Islet of Langerhans (tissue), 1 donor: Measurements from ENCODE around the gene C13orf46.
"Not testable (repeated sequence)": the region's sequence is repeated elsewhere in the genome, so short reads cannot be mapped to it uniquely, and the experiment has no call there.

Experiments
- FAIRE-seq: peaks from one replicate; lab custom pipeline; 2011; peaks lifted over from hg19 to GRCh38; lab: Jason Lieb, UNC

C13orf46 gene

GRCh38 chr13:113973218-113974164 lies at the start of gene C13orf46:
TSS of gene C13orf46 (minus strand) at chr13:113974076. CDS start at chr13:113973997, 79 bp downstream.
- FAIRE-seq: no peak

- FAIRE-seq: no peak
These were observed 49.0 kb upstream of the C13orf46 start for GRCh38 chr13:114022876-114023275.

GRCh38 chr13:114022309-114022669 lies 48.4 kb upstream of the C13orf46 start:
- FAIRE-seq: no peak

DNA sequence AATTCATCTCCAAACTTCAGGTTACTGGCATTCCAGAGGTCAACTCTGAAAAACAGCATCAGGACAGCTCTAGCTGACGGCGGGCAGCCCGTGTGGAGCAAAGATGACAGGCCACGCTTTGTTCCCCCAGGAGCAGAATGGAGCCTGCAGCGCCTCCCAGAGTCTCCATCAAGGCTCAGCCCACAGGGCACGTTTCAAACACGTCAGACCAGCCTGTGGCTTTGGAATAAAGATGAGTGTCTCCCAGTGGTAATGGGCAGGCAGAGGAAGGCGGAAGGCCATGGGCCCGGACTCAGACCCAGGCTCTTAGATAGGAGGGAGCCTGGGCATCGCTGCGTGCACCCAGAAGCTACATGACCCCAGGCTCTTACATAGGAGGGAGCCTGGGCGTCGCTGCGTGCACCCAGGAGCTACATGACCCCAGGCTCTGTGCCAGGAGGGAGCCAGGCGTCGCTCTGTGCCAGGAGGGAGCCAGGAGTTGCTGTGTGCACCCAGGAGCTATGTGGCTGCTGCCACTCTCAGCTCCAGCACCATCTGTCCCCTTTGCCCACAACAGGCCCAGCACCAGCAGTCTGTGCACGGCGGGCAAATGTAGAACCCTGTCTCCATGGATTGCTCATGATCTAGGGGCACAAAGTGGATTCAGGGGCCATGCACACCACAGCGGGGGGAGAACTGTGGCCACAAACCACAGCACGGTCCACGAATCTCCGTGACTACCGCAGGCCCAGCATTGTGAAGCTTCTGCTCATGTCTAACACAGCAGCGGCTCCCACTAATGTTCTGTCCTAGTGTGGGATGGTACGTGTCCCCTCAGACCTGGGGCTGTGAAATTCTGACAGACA lies 47.8 kb upstream of the C13orf46 start:
- FAIRE-seq: no peak

DNA sequence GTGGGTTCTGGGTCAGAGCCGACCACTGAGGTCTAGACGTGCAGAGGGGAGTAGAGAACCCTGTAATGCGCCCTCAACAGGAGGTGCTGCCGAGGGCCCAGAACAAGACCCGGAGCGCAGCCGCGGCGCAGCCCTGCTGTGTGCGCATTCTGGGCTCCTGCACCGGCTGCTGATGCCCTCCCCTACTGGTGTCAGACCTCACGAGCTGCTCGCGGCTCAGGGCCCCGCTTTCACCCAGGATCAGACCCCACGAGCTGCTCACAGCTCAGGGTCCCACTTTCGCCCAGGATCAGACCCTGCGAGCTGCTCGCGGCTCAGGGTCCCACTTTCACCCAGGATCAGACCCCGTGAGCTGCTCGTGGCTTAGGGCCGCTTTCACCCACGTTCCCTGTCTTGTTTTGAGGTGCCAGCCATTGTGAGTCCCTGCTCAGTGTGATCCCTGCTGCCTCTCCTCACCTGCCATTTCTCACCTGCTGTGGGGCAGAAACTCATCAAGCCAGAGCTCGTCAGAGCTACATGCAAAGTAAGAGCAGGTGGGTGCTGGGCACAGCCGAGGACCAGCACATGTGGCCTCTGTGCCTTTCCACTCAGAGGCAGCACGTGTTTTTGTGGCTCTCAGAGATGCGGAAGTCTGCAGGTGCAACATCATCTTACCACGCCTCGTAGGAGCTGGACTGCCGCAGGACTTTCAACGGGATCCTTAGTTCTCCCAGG lies 47.0 kb upstream of the C13orf46 start:
- no peak for FAIRE-seq

DNA sequence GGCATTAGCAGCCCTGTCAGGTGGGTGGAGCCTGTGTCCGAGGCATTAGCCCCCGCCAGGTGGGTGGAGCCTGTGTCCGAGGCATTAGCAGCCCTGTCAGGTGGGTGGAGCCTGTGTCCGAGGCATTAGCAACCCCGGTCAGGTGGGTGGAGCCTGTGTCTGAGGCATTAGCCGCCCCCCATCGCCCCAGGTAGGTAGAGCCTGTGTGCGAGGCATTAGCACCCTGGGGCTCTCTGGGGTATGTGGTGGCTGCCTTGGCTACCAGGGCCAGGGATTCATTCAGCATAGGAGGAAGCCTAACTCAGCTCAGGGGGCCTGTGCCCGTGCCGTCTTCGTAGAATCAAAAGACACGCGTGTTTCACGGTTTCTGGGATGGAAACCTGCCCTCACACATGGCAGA lies 46.3 kb upstream of the C13orf46 start:
- FAIRE-seq: not testable (repeated sequence)

GRCh38 chr13:114019367-114019766 lies 45.5 kb upstream of the C13orf46 start:
- FAIRE-seq: no peak

- FAIRE-seq: no peak
These were observed 44.7 kb upstream of the C13orf46 start for GRCh38 chr13:114018461-114019055.

DNA sequence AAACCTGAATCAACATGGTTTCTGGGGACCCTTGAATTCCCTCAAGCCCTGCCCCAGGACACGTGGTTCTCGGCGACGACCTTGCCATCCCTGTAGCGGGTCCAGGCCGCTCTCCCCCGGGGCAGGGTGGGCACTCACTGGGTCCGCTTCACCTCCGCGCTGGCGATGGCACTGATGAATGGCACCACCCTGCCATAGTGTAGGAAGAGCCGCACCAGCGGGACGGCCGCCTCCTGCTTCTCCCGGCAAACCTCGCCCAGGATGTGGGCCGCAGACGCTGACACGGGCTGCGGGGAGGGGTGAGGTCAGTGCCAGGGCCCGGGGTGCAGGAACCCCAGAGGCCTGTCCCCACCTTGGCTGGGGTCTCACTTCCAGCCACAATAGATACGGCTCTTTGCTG lies 44.1 kb upstream of the C13orf46 start:
- no peak for FAIRE-seq

GRCh38 chr13:114017028-114017630 lies 43.3 kb upstream of the C13orf46 start:
- no peak for FAIRE-seq

- FAIRE-seq: no peak
These were observed 42.6 kb upstream of the C13orf46 start for GRCh38 chr13:114016321-114017027.

GRCh38 chr13:114015969-114016295 lies 42.1 kb upstream of the C13orf46 start:
- no peak for FAIRE-seq

- no peak for FAIRE-seq
These were observed 41.5 kb upstream of the C13orf46 start for GRCh38 chr13:114015111-114015968.

DNA sequence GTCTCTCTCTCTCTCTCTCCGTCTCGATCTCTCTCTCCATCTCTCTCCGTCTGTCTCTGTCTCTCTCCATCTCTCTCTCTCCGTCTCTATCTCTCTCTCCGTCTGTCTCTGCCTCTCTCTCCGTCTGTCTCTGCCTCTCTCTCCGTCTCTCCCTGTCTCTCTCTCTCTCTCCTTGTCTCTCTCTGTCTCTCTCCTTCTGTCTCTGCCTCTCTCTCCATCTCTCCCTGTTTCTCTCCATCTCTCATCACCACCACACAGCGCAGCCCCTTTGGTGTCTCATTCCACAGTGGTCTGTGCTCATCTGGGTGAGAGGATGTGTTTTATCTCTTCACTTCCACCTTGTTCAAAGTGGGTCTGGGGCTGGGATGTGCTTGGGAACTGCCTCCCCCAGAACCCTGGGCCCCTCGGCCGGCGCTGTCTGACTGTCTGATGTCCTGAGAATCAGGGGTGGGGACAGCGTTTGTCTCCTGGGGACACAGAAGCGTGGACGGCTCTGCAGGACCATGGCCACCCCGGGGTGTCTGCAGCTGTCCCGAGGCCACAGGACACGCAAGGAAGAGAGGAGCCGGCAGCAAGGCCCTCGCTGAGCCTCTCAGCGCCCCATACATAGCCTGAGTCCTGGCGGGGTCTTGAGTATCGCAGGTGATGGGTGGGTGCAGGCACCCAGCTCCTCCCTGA lies 40.2 kb upstream of the C13orf46 start:
- no peak for FAIRE-seq

DNA sequence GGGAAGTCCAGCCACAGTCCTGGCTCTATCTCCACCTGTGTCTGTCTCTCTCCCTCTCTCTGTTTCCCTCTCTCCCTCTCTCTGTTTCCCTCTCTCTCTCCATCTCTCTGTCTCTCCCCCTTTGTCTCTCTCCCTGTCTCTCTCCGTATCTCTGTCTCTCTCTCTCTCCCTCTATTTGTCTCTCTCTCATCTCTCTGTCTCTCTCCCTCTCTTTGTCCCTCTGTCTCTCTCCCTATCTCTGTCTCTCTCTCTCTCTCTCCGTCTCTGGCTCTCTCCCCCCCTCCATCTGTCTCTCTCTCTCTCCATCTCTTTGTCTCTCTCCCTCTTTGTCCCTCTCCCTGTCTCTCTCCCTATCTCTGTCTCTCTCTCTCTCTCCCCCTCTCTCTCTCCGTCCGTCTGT lies 39.5 kb upstream of the C13orf46 start:
- FAIRE-seq: no peak

DNA sequence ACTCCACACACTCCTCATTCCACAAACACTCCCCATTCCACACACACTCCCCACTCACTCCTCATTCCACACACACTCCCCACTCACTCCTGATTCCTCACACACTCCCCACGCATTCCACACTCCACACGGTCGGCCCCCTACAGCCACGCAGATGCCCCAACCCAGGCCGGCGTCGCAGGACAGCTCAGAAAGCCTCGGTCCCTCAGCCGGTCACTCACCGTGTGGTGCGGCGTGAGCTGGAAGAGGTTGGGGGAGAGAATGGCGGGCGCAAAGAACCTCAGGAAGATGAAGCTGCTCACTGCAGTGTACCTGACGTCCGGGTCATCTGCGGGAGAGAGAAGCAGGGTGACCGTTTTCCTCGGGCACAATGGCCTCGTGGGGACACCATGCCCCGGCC lies 39.0 kb upstream of the C13orf46 start:
- no peak for FAIRE-seq

- FAIRE-seq: no peak
These were observed 38.3 kb upstream of the C13orf46 start for GRCh38 chr13:114012141-114012540.

- no peak for FAIRE-seq
These were observed 37.4 kb upstream of the C13orf46 start for GRCh38 chr13:114011226-114011625.

GRCh38 chr13:114010401-114011101 lies 36.7 kb upstream of the C13orf46 start:
- FAIRE-seq: no peak
